NCI-H2107 treated with DMSO at 0.1 percent for 48 hours (cell line): ENCODE data around the gene PIK3CB.
"Not testable (repeated sequence)": the region's sequence is repeated elsewhere in the genome, so short reads cannot be mapped to it uniquely, and the experiment has no call there.

Source experiments
- DNase-seq: peaks from one replicate; lab custom pipeline; 2025; ENCODE audit not compliant: unreplicated experiment; lab: John Stamatoyannopoulos, UW

PIK3CB gene

GRCh38 chr3:138848696-138849095 is 14.0 kb upstream of the PIK3CB start:
- DNase-seq: no peak

DNA sequence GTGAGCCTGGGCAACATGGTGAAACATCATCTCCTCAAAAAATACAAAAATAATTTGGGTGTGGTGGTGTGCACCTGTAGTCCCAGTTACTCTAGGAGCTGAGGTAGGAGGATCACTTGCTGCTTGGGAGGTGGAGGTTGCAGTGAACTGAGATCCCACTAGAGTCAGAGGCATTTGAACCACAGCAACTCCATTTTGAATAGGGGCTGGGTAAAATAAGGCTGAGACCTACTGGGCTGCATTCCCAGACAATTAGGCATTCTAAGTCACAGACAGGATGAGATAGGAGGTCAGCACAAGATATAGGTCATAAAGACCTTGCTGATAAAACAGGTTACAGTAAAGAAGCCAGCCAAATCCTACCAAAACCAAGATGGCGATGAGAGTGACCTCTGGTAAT is 12.1 kb upstream of the PIK3CB start:
- not testable (repeated sequence) for DNase-seq

GRCh38 chr3:138846262-138846791 is 11.6 kb upstream of the PIK3CB start:
- DNase-seq: no peak

DNA sequence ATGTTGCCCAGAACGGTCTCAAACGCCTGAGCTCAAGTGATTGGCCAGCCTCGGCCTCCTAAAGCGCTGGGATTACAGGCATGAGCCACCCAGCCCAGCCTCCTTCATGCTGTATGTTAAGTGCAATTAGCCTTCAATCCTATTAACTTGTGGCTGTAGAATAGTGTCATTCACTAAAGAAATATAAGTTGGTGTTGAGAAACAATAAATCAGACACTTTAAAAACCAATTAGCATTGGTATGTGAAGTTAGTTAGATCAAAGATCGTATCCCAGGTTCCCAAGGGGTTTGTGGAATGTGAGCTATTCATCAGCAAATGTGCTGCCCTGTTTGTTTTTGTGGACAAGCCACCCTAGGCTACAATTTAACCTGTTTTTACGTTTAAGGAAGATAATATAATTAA is 11.0 kb upstream of the PIK3CB start:
- DNase-seq: no peak

- DNase-seq: no peak
Observed at GRCh38 chr3:138845181-138845601, 10.5 kb upstream of the PIK3CB start.

DNA sequence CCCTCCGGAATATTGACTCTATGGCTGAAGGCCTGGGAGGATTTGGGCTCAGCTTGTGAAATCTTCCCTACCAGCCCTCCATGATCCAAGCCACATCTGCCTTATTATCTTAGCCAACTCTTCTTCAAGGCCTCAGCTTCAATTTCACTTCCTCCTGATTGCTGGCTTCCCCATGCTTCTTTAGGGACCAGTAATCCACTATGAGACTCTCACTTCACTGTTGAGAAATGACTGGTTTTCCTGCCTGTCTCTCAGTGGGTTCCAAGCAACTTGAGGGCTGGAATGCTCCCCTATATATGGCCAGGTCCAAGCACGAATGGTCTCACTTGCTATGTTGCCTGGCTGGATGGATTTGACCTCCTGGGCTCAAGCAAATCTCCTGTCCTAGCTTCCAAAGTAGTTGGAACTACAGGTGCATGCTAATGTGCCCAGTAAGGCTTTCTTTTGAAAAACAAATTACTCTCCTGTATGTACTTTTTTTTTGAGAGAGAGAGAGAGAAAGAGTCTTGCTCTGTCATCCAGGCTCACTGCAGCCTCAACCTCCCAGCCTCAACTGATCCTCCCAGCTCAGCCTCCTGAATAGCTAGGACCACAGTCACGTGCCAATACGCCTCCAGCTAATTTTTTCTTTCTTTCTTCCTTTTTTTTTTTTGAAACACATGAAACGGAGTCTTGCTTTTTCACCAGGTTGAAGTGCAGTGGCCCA is 7.9 kb upstream of the PIK3CB start:
- no peak for DNase-seq

DNA sequence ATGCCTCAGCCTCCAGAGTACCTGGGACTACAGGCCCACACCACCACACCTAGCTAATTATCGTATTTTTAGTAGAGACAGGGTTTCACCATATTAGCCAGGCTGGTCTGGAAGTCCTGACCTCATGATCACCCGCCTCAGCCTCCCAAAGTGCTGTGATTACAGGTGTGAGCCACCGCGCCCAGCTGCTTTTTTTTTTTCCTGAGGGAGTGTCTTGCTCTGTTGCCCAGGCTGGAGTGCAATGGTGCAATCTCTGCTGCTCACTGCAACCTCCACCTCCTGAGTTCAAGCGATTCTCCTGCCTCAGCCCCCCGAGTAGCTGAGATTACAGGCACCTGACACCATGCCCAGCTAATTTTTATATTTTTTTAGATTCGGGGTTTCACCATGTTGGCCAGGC is 3.7 kb upstream of the PIK3CB start:
- DNase-seq: not testable (repeated sequence)

DNA sequence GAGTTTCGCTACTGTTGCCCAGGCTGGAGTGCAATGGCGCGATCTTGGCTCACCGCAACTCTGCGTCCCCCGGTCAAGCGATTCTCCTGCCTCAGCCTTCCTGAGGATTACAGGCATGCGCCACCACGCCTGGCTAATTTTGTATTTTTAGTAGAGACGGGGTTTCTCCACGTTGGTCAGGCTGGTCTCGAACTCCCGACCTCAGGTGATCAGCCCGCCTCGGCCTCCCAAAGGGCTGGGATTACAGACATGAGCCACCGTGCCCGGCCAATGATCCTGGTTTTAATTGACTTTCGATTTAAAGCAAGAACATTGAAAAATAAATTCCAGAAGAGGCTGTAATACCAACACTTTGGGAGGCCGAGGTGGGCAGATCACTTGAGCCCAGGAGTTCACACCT is 1.1 kb upstream of the PIK3CB start:
- DNase-seq: not testable (repeated sequence)

- DNase-seq: no peak
Observed at GRCh38 chr3:138835397-138835757, 649 bp upstream of the PIK3CB start.

- no peak for DNase-seq
Observed at GRCh38 chr3:138833899-138834595, 681 bp downstream of the PIK3CB start.

DNA sequence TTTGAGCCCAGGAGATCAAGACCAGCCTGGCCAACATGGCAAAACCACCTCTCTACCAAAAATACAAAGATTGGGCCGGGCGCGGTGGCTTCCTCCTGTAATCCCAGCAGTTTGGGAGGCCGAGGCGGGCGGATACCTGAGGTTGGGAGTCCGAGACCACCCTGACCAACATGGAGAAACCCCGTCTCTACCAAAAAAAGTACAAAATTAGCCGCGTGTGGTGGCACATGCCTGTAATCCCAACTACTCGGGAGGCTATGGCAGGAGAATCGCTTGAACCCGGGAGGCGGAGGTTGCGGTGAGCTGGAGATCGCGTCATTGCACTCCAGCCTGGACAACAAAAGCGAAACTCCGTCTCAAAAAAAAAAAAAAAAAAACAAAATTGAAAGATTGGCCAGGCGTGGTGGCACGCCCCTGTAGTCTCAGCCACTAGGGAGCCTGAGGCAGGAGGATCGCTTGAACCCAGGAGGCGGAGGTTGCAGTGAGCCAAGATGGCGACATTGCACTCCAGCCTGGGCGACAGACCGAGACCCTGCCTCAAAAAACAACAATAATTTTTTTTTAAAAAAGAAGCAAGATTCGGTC is 2.2 kb downstream of the PIK3CB start:
- DNase-seq: not testable (repeated sequence)

DNA sequence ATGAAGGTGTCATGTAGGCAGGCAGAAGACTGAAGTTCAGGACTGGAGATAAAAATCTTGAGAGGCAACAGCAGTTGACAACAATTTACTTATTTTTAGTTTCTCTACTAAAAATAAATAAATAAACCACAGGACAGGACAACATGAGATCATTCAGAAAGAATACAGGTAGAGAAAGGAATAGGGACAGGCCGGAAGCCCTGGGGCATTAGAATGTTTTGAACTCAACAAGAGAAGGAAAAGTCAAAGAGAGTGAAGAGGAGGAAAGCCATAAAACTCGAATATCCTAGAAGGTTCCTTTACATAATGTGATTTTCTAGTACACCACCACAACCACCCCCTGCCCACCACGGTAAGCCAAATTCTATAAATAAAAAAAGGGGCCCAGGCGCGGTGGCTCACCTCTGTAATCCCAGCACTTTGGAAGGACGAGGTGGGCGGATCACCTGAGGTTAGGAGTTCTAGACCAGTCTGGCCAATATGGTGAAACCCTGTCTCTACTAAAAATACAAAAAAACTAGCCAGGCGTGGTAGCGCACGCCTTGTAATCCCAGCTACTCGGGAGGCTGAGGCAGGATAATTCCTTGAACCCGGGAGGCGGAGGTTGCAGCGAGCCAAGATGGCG is 4.7 kb downstream of the PIK3CB start:
- DNase-seq: no peak

DNA sequence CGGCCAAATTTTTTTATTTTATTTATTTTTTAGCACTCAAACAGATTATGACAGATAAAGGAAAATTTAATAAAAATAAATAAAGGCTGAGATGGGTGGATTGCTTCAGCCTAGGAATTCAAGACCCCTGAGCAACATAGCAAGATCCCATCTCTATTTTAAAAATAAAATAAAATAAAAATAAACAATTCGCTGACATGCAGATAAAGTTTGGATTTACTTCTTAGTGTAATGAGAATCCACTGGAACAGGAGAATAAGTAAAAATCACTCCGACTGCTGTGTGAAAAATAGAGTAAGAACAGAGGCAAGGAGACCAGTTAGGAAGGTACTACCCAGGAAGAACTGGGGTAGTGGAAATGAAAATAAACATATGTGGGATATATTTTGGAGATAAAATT is 5.6 kb downstream of the PIK3CB start:
- no peak for DNase-seq

- DNase-seq: no peak
Observed at GRCh38 chr3:138827222-138827621, 7.5 kb downstream of the PIK3CB start.

- DNase-seq: no peak
Observed at GRCh38 chr3:138825336-138825735, 9.4 kb downstream of the PIK3CB start.

GRCh38 chr3:138824114-138824506 is 10.6 kb downstream of the PIK3CB start:
- DNase-seq: no peak

- DNase-seq: not testable (repeated sequence)
Observed at GRCh38 chr3:138820379-138820778, 14.3 kb downstream of the PIK3CB start.

GRCh38 chr3:138818185-138818860 is 16.4 kb downstream of the PIK3CB start:
- DNase-seq: no peak

DNA sequence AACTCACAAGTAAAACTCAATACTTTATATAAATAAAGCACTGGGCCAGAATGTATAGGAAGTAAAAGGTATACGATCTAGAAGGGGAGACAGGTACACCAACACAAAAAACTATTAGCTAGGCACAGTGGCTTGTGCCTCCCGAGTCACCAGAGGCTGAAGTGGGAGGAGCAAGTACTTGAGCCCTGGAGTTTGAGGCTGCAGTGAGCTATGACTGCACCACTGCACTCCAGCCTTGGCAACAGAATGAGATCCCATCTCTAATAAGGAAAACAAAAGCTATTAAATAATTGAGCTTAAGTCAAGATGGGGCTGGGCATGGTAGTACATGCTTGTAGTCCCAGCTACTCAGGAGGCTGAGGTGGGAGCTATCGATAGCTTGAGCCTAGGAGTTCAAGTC is 17.0 kb downstream of the PIK3CB start:
- DNase-seq: no peak

DNA sequence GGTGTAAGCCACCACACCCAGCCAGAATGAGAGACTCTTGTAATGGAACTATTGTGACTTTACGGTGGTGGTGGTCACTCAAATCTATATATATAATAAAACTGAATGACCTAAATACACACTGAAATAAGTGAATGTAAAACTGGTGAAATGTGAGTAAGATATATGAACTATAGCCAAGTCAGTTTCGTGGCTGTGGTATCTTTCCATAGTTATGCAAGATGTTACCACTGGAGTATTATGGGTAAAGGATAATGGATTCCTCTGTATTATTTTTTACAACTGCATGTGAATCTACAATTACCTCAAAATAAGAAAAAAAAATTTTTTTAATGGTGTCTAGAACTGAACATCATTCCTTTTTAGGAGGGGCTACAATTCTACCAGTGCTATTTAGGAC is 21.9 kb downstream of the PIK3CB start:
- no peak for DNase-seq
